Middle frontal gyrus (tissue), 1 donor: ENCODE measurements around the gene AFAP1L1.
A peak's percentile ranks its signal among the peaks of the same experiment; 100 is the strongest.

Source experiments
- DNase-seq: peaks from one replicate; pipeline ENCODE4 v3.0.0-alpha.2; 2015; ENCODE audit warnings: low spot score; ENCODE audit errors: extremely low spot score

The AFAP1L1 gene

GRCh38 chr5:149370878-149371277, 99.2 kb downstream of the AFAP1L1 start:
- no peak for DNase-seq

- DNase-seq: no peak
Observed at GRCh38 chr5:149371296-149371962, 99.8 kb downstream of the AFAP1L1 start.

GRCh38 chr5:149372076-149372795, 100.6 kb downstream of the AFAP1L1 start:
- DNase-seq: no peak

- DNase-seq: no peak
Observed at GRCh38 chr5:149372932-149373331, 101.3 kb downstream of the AFAP1L1 start.

- DNase-seq: no peak
Observed at GRCh38 chr5:149374303-149374702, 102.6 kb downstream of the AFAP1L1 start.

- no peak for DNase-seq
Observed at GRCh38 chr5:149374801-149375200, 103.1 kb downstream of the AFAP1L1 start.

- DNase-seq: no peak
Observed at GRCh38 chr5:149375434-149375833, 103.8 kb downstream of the AFAP1L1 start.

- no peak for DNase-seq
Observed at GRCh38 chr5:149376104-149376503, 104.4 kb downstream of the AFAP1L1 start.

- DNase-seq: no peak
Observed at GRCh38 chr5:149376711-149377447, 105.2 kb downstream of the AFAP1L1 start.

GRCh38 chr5:149378241-149378820, 106.7 kb downstream of the AFAP1L1 start:
- DNase-seq: no peak

- DNase-seq: no peak
Observed at GRCh38 chr5:149379177-149379761, 107.6 kb downstream of the AFAP1L1 start, which contains the start of gene IL17B. TSS of gene IL17B (minus strand) at chr5:149379292. CDS start at chr5:149379225, 67 bp downstream.

- no peak for DNase-seq
Observed at GRCh38 chr5:149379818-149380374, 108.2 kb downstream of the AFAP1L1 start.

GRCh38 chr5:149380466-149381121, 108.9 kb downstream of the AFAP1L1 start:
- no peak for DNase-seq

- no peak for DNase-seq
Observed at GRCh38 chr5:149381261-149381985, 109.8 kb downstream of the AFAP1L1 start.

GRCh38 chr5:149381986-149382338, 110.3 kb downstream of the AFAP1L1 start:
- peak; percentile 20 for DNase-seq

- no peak for DNase-seq
Observed at GRCh38 chr5:149382517-149383220, 111.0 kb downstream of the AFAP1L1 start.

- DNase-seq: no peak
Observed at GRCh38 chr5:149383399-149383798, 111.7 kb downstream of the AFAP1L1 start.

- no peak for DNase-seq
Observed at GRCh38 chr5:149386166-149386565, 114.5 kb downstream of the AFAP1L1 start.

- DNase-seq: no peak
Observed at GRCh38 chr5:149387081-149387631, 115.5 kb downstream of the AFAP1L1 start.
